Neural progenitor cell (in vitro differentiated cells): ENCODE data around the gene CKS1B. TPM values are rescaled to one million over a fixed set of nuclear protein-coding genes. Genes with fewer than 3 reads are reported as not detected.

Experiments
- DNase-seq: peaks from one replicate; pipeline ENCODE4 v3.0.0-alpha.2; 2016; ENCODE audit warnings: low spot score
- H2AFZ ChIP-seq: fragments of 200-600 bp; sonication (generic); replicated peaks from 2 replicates; pipeline ENCODE4 v1.6.1; 2016; ENCODE audit warnings: antibody characterized with exemption
- H3F3A ChIP-seq: fragments of 200-600 bp; sonication (generic); 2 replicates; pipeline ENCODE4 v1.6.1; 2016; ENCODE audit warnings: antibody characterized with exemption, low read depth
- H3K27ac ChIP-seq: fragments of 200-600 bp; sonication (generic); 2 replicates; pipeline ENCODE4 v1.5.1; 2016; ENCODE audit warnings: mild to moderate bottlenecking
- H3K27me3 ChIP-seq: fragments of 200-600 bp; sonication (generic); 2 replicates; pipeline ENCODE4 v1.6.1; 2016; ENCODE audit warnings: mild to moderate bottlenecking, moderate library complexity
- H3K36me3 ChIP-seq: fragments of 200-600 bp; sonication (generic); 2 replicates; pipeline ENCODE4 v1.5.1; 2016
- H3K4me1 ChIP-seq: fragments of 200-600 bp; sonication (generic); 2 replicates; pipeline ENCODE4 v1.6.1; 2016; ENCODE audit warnings: mixed run types
- H3K4me2 ChIP-seq: fragments of 200-600 bp; sonication (generic); 2 replicates; pipeline ENCODE4 v1.6.1; 2016
- H3K4me3 ChIP-seq: fragments of 200-600 bp; sonication (generic); 2 replicates; pipeline ENCODE4 v1.5.1; 2016
- H3K79me2 ChIP-seq: fragments of 200-600 bp; sonication (generic); 2 replicates; pipeline ENCODE4 v1.6.1; 2016; ENCODE audit warnings: low read depth
- H3K9ac ChIP-seq: fragments of 200-600 bp; sonication (generic); 2 replicates; pipeline ENCODE4 v1.6.1; 2016
- H3K9me3 ChIP-seq: fragments of 200-600 bp; sonication (generic); 2 replicates; pipeline ENCODE4 v1.5.1; 2016; ENCODE audit warnings: low read depth
- H4K20me1 ChIP-seq: fragments of 200-600 bp; sonication (generic); 2 replicates; pipeline ENCODE4 v1.6.1; 2016; ENCODE audit warnings: low read depth
- H3K27ac Mint-ChIP-seq: 3 replicates; pipeline ENCODE4 v1.8.0; 2021; ENCODE audit warnings: mixed read lengths
- H3K27me3 Mint-ChIP-seq: 2 replicates; pipeline ENCODE4 v1.8.0; 2022; ENCODE audit warnings: low read depth, mild to moderate bottlenecking, inconsistent platforms, moderate library complexity, mixed read lengths; ENCODE audit not compliant: insufficient read depth
- H3K36me3 Mint-ChIP-seq: 3 replicates; pipeline ENCODE4 v1.8.0; 2021; ENCODE audit warnings: mixed read lengths
- H3K4me1 Mint-ChIP-seq: 3 replicates; pipeline ENCODE4 v1.8.0; 2021; ENCODE audit warnings: mixed read lengths
- H3K4me3 Mint-ChIP-seq: 3 replicates; pipeline ENCODE4 v1.8.0; 2021; ENCODE audit warnings: mild to moderate bottlenecking, moderate library complexity, mixed read lengths
- H3K9me3 Mint-ChIP-seq: 3 replicates; pipeline ENCODE4 v1.8.0; 2020; ENCODE audit warnings: mixed read lengths
- CTCF ChIP-seq: fragments of 200-600 bp; sonication (generic); IDR thresholded peaks from 2 replicates; pipeline ENCODE4 v1.5.1; 2017; ENCODE audit warnings: antibody characterized with exemption, mild to moderate bottlenecking
- EZH2 ChIP-seq: fragments of 200-600 bp; sonication (generic); IDR thresholded peaks from 2 replicates; pipeline ENCODE4 v1.6.1; 2017; ENCODE audit warnings: antibody characterized with exemption, mild to moderate bottlenecking, moderate library complexity
- EZH2phosphoT487 ChIP-seq: fragments of 200-600 bp; sonication (generic); IDR thresholded peaks from 2 replicates; pipeline ENCODE4 v1.6.1; 2017; ENCODE audit warnings: antibody characterized with exemption
- total RNA-seq: library from RNA; depleted of rRNA; stranded (reverse); fragments of >200 nt; gene quantifications from 2 replicates; pipeline ENCODE4 v1.2.3, GENCODE V29; 2015; ENCODE audit warnings: low replicate concordance

CKS1B gene
- total RNA-seq, 1 donor from 2014 or later = 297 TPM

- Histone ChIP-seq H3F3A (peaks cover 21% of the 10 kb centered on the region), H2AFZ (no peak overlapping the region), H3K79me2 (peaks cover 42% of the 10 kb centered on the region), H3K27ac (no peak overlapping the region), H3K9me3 (no peaks in the 10 kb centered on the region), H3K4me3 (no peak overlapping the region), H3K9ac (no peak overlapping the region), H3K4me1 (peaks cover 25% of the 10 kb centered on the region), H4K20me1 (no peaks in the 10 kb centered on the region), H3K36me3 (no peaks in the 10 kb centered on the region), H3K4me2 (peak overlapping the region; percentile 98), H3K27me3 (no peaks in the 10 kb centered on the region)
- Mint-ChIP-seq H3K27me3 (peaks cover 5% of the 10 kb centered on the region), H3K4me1 (peaks cover 15% of the 10 kb centered on the region), H3K36me3 (no peaks in the 10 kb centered on the region), H3K27ac (no peak overlapping the region), H3K4me3 (peak overlapping the region; percentile 53), H3K9me3 (peaks cover 2% of the 10 kb centered on the region)
- no peak for DNase-seq
- TF ChIP-seq EZH2phosphoT487 (no peak), EZH2 (no peak), CTCF (no peak)
These were observed 30.9 kb downstream of the CKS1B start for GRCh38 chr1:155005076-155006011.

- Mint-ChIP-seq H3K27ac (peak overlapping the region; percentile 62), H3K9me3 (peaks cover 2% of the 10 kb centered on the region), H3K4me3 (no peak overlapping the region), H3K27me3 (peaks cover 5% of the 10 kb centered on the region), H3K4me1 (peaks cover 19% of the 10 kb centered on the region), H3K36me3 (no peaks in the 10 kb centered on the region)
- Histone ChIP-seq H3K36me3 (no peaks in the 10 kb centered on the region), H2AFZ (no peak overlapping the region), H4K20me1 (no peaks in the 10 kb centered on the region), H3K79me2 (peaks cover 42% of the 10 kb centered on the region), H3K9ac (no peak overlapping the region), H3K4me2 (no peak overlapping the region), H3F3A (peaks cover 20% of the 10 kb centered on the region), H3K4me3 (no peak overlapping the region), H3K9me3 (no peaks in the 10 kb centered on the region), H3K27ac (no peak overlapping the region), H3K27me3 (no peaks in the 10 kb centered on the region), H3K4me1 (peaks cover 38% of the 10 kb centered on the region)
- peak; percentile 57 for DNase-seq
- no peak for TF ChIP-seq CTCF
- no peak for TF ChIP-seq EZH2
- TF ChIP-seq EZH2phosphoT487 = no peak
These were observed 32.2 kb downstream of the CKS1B start for GRCh38 chr1:155006601-155007101.

GRCh38 chr1:155007251-155007828, 32.9 kb downstream of the CKS1B start:
- Histone ChIP-seq H4K20me1 (no peaks in the 10 kb centered on the region), H3K36me3 (no peaks in the 10 kb centered on the region), H3K79me2 (peaks cover 42% of the 10 kb centered on the region), H3K27me3 (no peaks in the 10 kb centered on the region), H3K4me2 (no peak overlapping the region), H3K4me3 (no peak overlapping the region), H3K27ac (no peak overlapping the region), H3K4me1 (peaks cover 42% of the 10 kb centered on the region), H3K9me3 (no peaks in the 10 kb centered on the region), H2AFZ (no peak overlapping the region), H3F3A (peaks cover 19% of the 10 kb centered on the region), H3K9ac (no peak overlapping the region)
- peaks cover 2% of the 10 kb centered on the region for H3K9me3 Mint-ChIP-seq
- no peak for DNase-seq
- peaks cover 5% of the 10 kb centered on the region for H3K27me3 Mint-ChIP-seq
- H3K36me3 Mint-ChIP-seq = no peaks in the 10 kb centered on the region
- H3K4me1 Mint-ChIP-seq = peaks cover 23% of the 10 kb centered on the region
- TF ChIP-seq CTCF (no peak), EZH2phosphoT487 (no peak), EZH2 (no peak)
- no peak overlapping the region for H3K4me3 Mint-ChIP-seq
- H3K27ac Mint-ChIP-seq = no peak overlapping the region
